Stimulated activated CD4-positive, alpha-beta T cell treated with anti-CD3 and anti-CD28 coated beads, Interleukin-4, amount 100 ng/mL, for 48 hours (primary cell): ENCODE data around the gene CALD1.

ENCODE experiments used
- DNase-seq, 2 donors: peaks; one replicate each; pipeline ENCODE4 v3.0.0-alpha.2; 2020; ENCODE audit warnings: low read depth in 2 of 2

CALD1 gene

GRCh38 chr7:135001390-135002165, 222.1 kb downstream of the CALD1 start:
- no peak for DNase-seq

- DNase-seq, result no peak
Measured at GRCh38 chr7:135012229-135012628, 232.8 kb downstream of the CALD1 start.
